ENCODE data around the gene CHGA. TPM values are rescaled to one million over a fixed set of nuclear protein-coding genes. Genes with fewer than 3 reads are reported as not detected.

CHGA gene
- total RNA-seq, 1 donor from 2014 or later = not detected

DNA sequence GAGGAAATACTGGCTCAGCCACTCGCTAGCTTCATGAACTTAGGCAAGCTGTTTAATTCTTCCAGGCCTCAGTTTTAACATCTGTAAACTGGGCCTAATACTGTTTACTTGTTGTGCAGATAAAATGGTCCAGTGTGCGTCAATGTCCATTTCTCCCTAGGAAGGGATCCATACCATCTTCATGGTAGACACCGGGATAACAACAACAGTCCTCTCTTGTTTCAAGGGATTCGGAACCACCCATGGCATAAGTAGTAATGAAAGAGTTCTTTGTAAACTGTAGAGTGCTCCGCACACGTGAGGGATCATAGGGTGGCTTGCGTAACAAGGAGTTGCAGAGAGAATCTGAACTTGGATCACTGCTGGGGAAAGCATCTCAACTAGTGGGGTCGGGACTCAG is 17.3 kb upstream of the CHGA start:
- no peak for DNase-seq (ENCODE audit: low read depth in 2 of 2)

DNA sequence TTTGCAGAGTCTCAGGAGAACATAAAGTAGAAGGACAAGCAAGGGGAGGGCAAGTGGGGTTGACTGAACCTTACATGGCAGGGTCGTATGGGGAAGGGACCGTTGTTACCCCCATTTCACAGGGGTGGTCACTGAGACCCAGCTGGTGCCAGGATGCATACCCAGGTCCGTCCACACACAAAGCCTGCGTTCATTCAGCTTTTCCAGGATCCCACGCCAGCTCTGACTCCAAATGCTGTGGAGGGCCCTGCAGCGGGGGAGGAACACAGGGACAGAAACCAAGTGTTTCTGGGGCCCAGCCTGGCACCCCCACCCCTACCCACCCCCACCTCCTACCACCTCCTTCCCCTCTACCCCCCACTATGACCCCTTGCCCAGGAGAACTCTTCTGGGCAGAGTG is 16.5 kb upstream of the CHGA start:
- DNase-seq (ENCODE audit: low read depth in 2 of 2) = no peak

DNA sequence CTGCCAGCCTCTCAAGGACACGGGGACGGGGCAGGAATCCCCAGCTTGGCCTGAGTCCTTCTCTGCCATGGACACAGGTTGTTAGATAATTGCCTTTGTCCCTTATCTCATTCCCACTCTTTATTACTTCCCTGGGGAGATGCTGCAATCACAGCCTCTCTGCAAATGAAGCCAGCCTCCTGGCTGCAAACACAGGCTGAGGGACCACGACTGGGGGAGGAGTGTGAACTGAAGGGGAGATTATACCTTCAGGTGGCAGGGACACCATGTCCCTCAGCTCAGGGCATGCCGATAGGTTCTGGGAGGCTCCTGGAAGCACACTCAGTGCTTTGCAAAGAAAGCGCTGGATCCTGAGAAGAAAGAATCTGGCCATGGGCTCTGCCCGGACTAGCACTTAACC is 16.1 kb upstream of the CHGA start:
- DNase-seq (ENCODE audit: low read depth in 2 of 2) = no peak

DNA sequence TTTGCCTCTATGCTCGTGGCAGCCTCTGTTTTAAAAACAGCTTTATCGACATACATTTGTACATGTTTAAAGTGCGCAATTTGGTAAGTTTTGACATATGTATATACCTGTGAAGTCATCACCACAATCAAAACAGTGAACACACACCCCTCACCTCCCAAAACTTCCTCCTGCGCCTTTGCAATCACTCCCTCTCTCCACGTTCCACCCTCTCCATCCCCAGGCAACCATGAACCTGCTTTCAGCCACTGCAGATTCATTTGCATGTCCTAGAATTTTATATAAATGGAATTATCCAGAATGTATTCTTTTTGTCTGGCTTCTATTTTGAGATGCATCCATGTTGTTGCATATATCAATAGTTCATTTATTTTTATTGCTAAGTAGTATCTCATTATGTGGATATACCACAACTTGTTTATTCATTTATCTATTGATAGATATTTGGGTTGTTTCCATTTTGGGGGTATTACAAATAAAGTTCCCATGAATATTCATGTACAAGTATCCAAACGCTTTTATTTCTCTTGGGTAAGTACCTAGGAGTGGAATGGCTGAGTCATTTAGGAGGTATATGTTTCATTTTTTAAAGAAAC is 15.5 kb upstream of the CHGA start:
- DNase-seq (ENCODE audit: low read depth in 2 of 2) = no peak

DNA sequence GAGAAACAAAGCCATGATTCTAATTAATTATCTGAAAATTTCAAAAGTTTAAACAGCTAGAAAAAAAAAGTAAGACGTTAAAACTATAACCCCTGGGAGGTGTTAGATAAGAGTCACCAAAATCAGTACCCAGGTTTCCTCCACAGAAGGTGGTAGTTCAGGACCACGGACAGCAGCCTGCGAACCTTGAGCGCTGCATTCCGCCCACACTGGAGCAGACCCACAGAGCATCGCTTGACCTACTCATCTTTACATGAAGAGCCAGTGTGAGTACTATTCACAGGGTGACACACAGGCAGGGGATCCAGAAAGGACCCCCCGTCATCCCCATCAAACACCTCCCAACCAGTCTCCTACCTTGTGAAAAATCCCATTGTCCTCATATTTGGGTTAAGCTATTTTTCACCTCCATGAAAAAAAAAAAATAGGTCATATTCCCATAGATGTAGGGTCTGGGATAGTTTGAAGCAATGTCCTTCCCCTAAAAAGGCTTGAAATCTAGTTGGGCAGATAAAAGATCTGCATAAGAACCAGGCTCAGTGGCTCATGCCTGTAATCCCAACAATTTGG is 8.8 kb upstream of the CHGA start:
- peak in 1 of 2 donors; percentile 34 for DNase-seq (ENCODE audit: low read depth in 2 of 2)

DNA sequence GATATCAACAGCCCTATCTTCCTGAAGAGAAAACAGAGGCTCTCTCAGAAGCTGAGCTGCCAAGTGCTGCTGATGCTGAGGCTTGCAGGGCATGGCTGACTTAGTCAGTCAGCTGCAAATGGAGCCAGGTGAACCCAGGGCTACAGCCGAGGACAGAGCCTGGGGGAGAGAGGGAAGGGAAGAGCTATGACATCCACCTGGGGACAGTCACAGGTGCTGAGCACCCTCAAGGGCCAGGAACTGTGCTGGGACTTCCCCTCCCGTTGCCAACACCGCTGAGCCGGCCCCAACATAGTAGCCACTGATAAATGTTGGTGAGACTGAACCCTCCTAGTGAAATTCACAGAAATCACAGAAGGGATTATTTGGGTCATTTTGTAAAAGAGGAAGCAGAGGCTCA is 6.7 kb upstream of the CHGA start:
- no peak for DNase-seq (ENCODE audit: low read depth in 2 of 2)

- no peak for DNase-seq (ENCODE audit: low read depth in 2 of 2)
These were observed 5.7 kb upstream of the CHGA start for GRCh38 chr14:92917041-92917940.

- DNase-seq (ENCODE audit: low read depth in 2 of 2) = no peak
These were observed 5.0 kb upstream of the CHGA start for GRCh38 chr14:92917956-92918355.

GRCh38 chr14:92920001-92920400 is 2.9 kb upstream of the CHGA start:
- DNase-seq (ENCODE audit: low read depth in 2 of 2) = no peak

DNA sequence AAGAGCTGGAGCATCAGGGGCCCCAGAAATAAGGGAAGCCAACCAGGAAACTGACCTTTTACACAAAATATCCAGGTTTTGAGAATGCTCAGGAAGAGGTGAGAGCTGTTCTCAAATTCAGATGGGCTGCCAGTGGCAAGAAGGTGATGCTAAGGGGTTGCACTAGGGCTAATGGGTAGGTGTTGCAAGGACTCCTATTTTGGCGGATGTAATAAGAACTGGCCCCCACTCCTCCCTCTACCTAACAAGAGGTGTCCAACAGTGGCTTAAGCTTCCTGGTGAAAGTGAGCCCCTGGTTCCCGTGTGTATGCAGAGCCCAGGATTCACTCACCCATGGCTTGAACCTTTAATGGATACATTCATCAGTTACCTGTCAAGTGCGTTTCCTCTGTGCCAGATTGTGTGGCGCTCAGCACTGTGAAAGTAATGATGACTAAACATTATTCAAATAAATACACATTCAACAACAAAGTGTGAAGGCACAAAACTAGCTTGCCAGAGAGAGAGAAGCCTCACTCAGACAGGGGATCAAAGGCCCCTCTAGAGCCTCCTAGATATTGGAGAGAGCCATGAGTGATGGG is 705 bp upstream of the CHGA start:
- no peak for DNase-seq (ENCODE audit: low read depth in 2 of 2)

- no peak for DNase-seq (ENCODE audit: low read depth in 2 of 2)
These were observed 774 bp downstream of the CHGA start for GRCh38 chr14:92923744-92924103.

DNA sequence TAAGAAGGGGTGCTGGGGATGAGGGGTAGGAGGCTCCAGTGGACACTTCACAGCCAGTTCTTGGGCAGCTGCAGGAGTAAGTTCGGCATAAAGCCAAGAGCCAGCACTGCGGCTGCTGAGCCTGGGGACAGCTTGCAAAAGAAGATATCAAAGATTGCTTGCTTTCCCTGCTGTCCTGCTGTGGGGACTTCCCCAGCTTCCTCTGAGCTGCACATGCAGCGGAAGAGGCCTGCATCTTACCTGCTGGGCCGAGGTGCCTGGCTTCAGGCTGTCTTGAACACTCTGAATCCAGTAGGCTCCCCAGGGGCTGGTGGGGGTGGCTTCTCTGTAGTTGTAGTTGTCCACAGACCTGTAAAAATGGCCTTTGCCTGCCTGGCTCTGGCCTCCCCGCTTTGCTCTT is 1.3 kb downstream of the CHGA start:
- no peak for DNase-seq (ENCODE audit: low read depth in 2 of 2)

- no peak for DNase-seq (ENCODE audit: low read depth in 2 of 2)
These were observed 2.5 kb downstream of the CHGA start for GRCh38 chr14:92925446-92925845.

- DNase-seq (ENCODE audit: low read depth in 2 of 2) = no peak
These were observed 3.4 kb downstream of the CHGA start for GRCh38 chr14:92926180-92926845.

DNA sequence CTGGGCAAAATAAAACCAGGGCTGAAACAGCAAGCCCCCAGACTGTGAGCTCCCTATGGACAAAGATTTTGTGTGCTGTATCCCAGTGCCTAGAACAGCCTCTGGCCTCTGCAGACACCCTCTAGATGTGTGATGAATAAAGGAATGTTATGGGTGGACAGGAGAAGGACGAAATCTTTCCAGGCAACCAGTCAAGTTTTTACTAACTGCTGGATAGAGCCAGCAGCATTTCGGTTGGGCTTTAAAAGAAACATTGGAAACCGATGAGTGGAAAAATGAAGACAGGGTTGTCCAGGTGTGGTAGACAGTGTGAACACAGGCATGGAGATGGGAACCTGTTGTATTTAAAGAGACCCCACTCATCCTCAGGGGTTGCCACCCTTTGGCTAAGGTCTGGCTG is 4.0 kb downstream of the CHGA start:
- no peak for DNase-seq (ENCODE audit: low read depth in 2 of 2)

GRCh38 chr14:92927349-92928257 is 4.7 kb downstream of the CHGA start:
- peak in 1 of 2 donors; percentile 24 for DNase-seq (ENCODE audit: low read depth in 2 of 2)

DNA sequence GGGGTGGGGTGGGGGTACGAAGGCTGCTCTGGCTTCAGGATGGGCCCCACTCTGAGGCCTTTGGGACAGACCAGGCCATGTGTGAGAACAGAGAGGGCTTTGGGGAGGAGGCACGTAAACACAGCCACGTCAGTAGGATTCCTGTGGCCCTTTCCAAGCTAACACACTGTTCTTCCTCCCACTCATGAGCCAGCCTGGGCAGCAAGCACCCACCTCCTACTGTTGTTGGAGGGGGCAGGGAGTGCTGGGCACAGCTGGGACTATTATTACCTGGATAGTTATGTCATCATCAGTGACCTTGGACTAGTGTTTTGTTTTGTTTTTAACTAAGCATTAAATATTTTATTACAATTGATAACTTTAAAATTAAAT is 5.3 kb downstream of the CHGA start:
- DNase-seq (ENCODE audit: low read depth in 2 of 2) = no peak

GRCh38 chr14:92928961-92929688 is 6.2 kb downstream of the CHGA start:
- no peak for DNase-seq (ENCODE audit: low read depth in 2 of 2)

GRCh38 chr14:92929689-92930608 is 7.0 kb downstream of the CHGA start:
- DNase-seq (ENCODE audit: low read depth in 2 of 2) = no peak
